ENCODE measurements around the gene IRF9. TPM values are rescaled to one million over a fixed set of nuclear protein-coding genes. Genes with fewer than 3 reads are reported as not detected.

The IRF9 gene
- total and polyA plus RNA-seq, 5 experiments from 2014 or later, result 46.6 to 116 (median 68.6) TPM

- POLR2A ChIA-PET, result interaction anchor here (0.9 to 1.7 kb wide), 5 partner anchors 10 to 41 kb away, joined by 3 to 7 read pairs (median 3); partner anchors contain the start of genes DCAF11, IRF9, NRL and PSME1
- H3K9me3 Mint-ChIP-seq, result no peaks in the 10 kb centered on the region
- H3K27me3 Mint-ChIP-seq, result no peaks in the 10 kb centered on the region
- peak overlapping the region in 2 of 10 donors; percentile 14 to 41 for H3K27ac Mint-ChIP-seq
- H3K36me3 Mint-ChIP-seq, result peaks cover 0 to 59% (median 19%) of the 10 kb centered on the region in 3 donors
- peaks cover 9 to 44% (median 39%) of the 10 kb centered on the region in 4 donors for H3K4me1 Mint-ChIP-seq
- DNase-seq (no peak), ATAC-seq (no peak)
- H3K4me3 Mint-ChIP-seq, result no peak overlapping the region
These were observed 10.1 kb upstream of the IRF9 start for GRCh38 chr14:24150993-24151392.

- Mint-ChIP-seq H3K27ac (peak overlapping the region in 2 of 10 donors; percentile 8 to 74), H3K4me1 (peaks cover 9 to 39% (median 34%) of the 10 kb centered on the region in 4 donors), H3K36me3 (peaks cover 0 to 62% (median 19%) of the 10 kb centered on the region in 3 donors), H3K27me3 (no peaks in the 10 kb centered on the region), H3K9me3 (no peaks in the 10 kb centered on the region), H3K4me3 (no peak overlapping the region)
- DNase-seq (no peak), ATAC-seq (no peak)
- POLR2A ChIA-PET, result interaction anchor here (1.2 to 1.7 kb wide), 2 partner anchors 16 to 38 kb away, joined by 3 to 7 read pairs; partner anchors contain the start of gene PSME1
These were observed 9.5 kb upstream of the IRF9 start for GRCh38 chr14:24151404-24152080.

GRCh38 chr14:24155100-24155499 lies 6.0 kb upstream of the IRF9 start:
- Mint-ChIP-seq H3K9me3 (no peaks in the 10 kb centered on the region), H3K27me3 (no peaks in the 10 kb centered on the region), H3K36me3 (peaks cover 4 to 80% (median 27%) of the 10 kb centered on the region in 3 donors), H3K4me3 (no peak overlapping the region), H3K27ac (peak overlapping the region in 7 of 10 donors; percentile 9 to 77 (median 25)), H3K4me1 (peaks cover 6 to 24% (median 12%) of the 10 kb centered on the region in 4 donors)
- POLR2A ChIA-PET, result interaction anchor here (0.5 to 3.0 kb wide), 6 partner anchors 8 to 58 kb away, joined by 3 to 14 read pairs (median 4); partner anchors contain the start of genes DCAF11, NRL, PSME2 and RNF31
- no peak for ATAC-seq
- peak in 1 of 10 donors; percentile 57 for DNase-seq

- peak overlapping the region in 8 of 10 donors; percentile 0 to 95 (median 54) for H3K27ac Mint-ChIP-seq
These were observed 4.2 kb upstream of the IRF9 start for GRCh38 chr14:24156840-24157239.

GRCh38 chr14:24157331-24157730 lies 3.7 kb upstream of the IRF9 start:
- POLR2A ChIA-PET, result interaction anchor here (0.9 to 3.0 kb wide), 3 partner anchors 10 to 43 kb away, joined by 3 to 14 read pairs (median 3); partner anchors contain the start of genes DCAF11, NRL, PSME2 and RNF31
- Mint-ChIP-seq H3K27me3 (peaks cover 0 to 2% (median 0%) of the 10 kb centered on the region in 5 donors), H3K4me3 (no peak overlapping the region), H3K27ac (peak overlapping the region in 7 of 10 donors; percentile 21 to 95 (median 64)), H3K4me1 (peaks cover 12 to 38% (median 23%) of the 10 kb centered on the region in 4 donors), H3K9me3 (no peaks in the 10 kb centered on the region), H3K36me3 (peaks cover 4 to 70% (median 20%) of the 10 kb centered on the region in 3 donors)
- DNase-seq (no peak), ATAC-seq (no peak)

More at GRCh38 chr14:24156840-24157239, 4.2 kb upstream of the IRF9 start:
- Mint-ChIP-seq H3K4me1 (peaks cover 8 to 35% (median 19%) of the 10 kb centered on the region in 4 donors), H3K9me3 (no peaks in the 10 kb centered on the region), H3K27me3 (peaks cover 0 to 2% (median 0%) of the 10 kb centered on the region in 5 donors), H3K36me3 (peaks cover 4 to 69% (median 20%) of the 10 kb centered on the region in 3 donors), H3K4me3 (no peak overlapping the region)
- no peak for ATAC-seq
- no peak for DNase-seq
- POLR2A ChIA-PET, result interaction anchor here (0.9 to 3.0 kb wide), 3 partner anchors 9 to 42 kb away, joined by 3 to 14 read pairs (median 3); partner anchors contain the start of genes DCAF11, NRL, PSME2 and RNF31

GRCh38 chr14:24159777-24160498 lies 1.1 kb upstream of the IRF9 start:
- Mint-ChIP-seq H3K9me3 (no peaks in the 10 kb centered on the region), H3K4me3 (peak overlapping the region in 6 of 10 donors; percentile 8 to 46 (median 22)), H3K27ac (peak overlapping the region; percentile 88 to 100 (median 99)), H3K4me1 (peaks cover 26 to 58% (median 48%) of the 10 kb centered on the region in 4 donors), H3K36me3 (peaks cover 4 to 76% (median 33%) of the 10 kb centered on the region in 3 donors), H3K27me3 (peaks cover 0 to 2% (median 0%) of the 10 kb centered on the region in 5 donors)
- POLR2A ChIA-PET, result interaction anchor here (0.5 to 4.4 kb wide), 16 partner anchors 11 to 113 kb away, joined by 3 to 55 read pairs (median 11); partner anchors contain the start of genes CHMP4A, DCAF11, EMC9 and IPO4
- peak in 1 of 10 donors; percentile 43 for DNase-seq
- no peak for ATAC-seq

- H3K4me1 Mint-ChIP-seq, result peaks cover 27 to 63% (median 52%) of the 10 kb centered on the region in 4 donors
- H3K27ac Mint-ChIP-seq, result peak overlapping the region; percentile 92 to 100 (median 99)
- POLR2A ChIA-PET, result interaction anchor here (0.5 to 4.4 kb wide), 21 partner anchors 10 to 176 kb away, joined by 3 to 55 read pairs (median 8); partner anchors contain the start of genes CHMP4A, DCAF11, EMC9 and IPO4
- H3K4me3 Mint-ChIP-seq, result peak overlapping the region in 9 of 10 donors; percentile 8 to 98 (median 46)
- DNase-seq (no peak), ATAC-seq (no peak)
- H3K36me3 Mint-ChIP-seq, result peaks cover 4 to 76% (median 33%) of the 10 kb centered on the region in 3 donors
- H3K9me3 Mint-ChIP-seq, result no peaks in the 10 kb centered on the region
- peaks cover 0 to 2% (median 0%) of the 10 kb centered on the region in 5 donors for H3K27me3 Mint-ChIP-seq
These were observed 591 bp upstream of the IRF9 start for GRCh38 chr14:24160499-24160849.

- Mint-ChIP-seq H3K36me3 (peaks cover 0 to 78% (median 23%) of the 10 kb centered on the region in 3 donors), H3K4me1 (peaks cover 24 to 67% (median 56%) of the 10 kb centered on the region in 4 donors), H3K4me3 (peak overlapping the region; percentile 95 to 100 (median 98)), H3K27me3 (peaks cover 0 to 2% (median 0%) of the 10 kb centered on the region in 5 donors), H3K9me3 (no peaks in the 10 kb centered on the region), H3K27ac (peak overlapping the region; percentile 92 to 100 (median 99))
- POLR2A ChIA-PET, result interaction anchor here (0.7 to 4.4 kb wide), 19 partner anchors 9 to 1067 kb away, joined by 3 to 55 read pairs (median 8); partner anchors contain the start of genes C14orf119, CHMP4A, CPNE6 and DCAF11
- no peak for ATAC-seq
- no peak for DNase-seq
These were observed 1.0 kb downstream of the IRF9 start for GRCh38 chr14:24162093-24162492.

GRCh38 chr14:24164518-24164991 lies 3.5 kb downstream of the IRF9 start:
- ATAC-seq (no peak), DNase-seq (peak in 1 of 10 donors; percentile 53)
- Mint-ChIP-seq H3K4me1 (peaks cover 28 to 74% (median 66%) of the 10 kb centered on the region in 4 donors), H3K4me3 (peak overlapping the region in 9 of 10 donors; percentile 4 to 96 (median 58)), H3K27me3 (peaks cover 0 to 2% (median 0%) of the 10 kb centered on the region in 5 donors), H3K36me3 (peaks cover 0 to 78% (median 24%) of the 10 kb centered on the region in 3 donors), H3K27ac (peak overlapping the region; percentile 39 to 100 (median 76)), H3K9me3 (no peaks in the 10 kb centered on the region)
- POLR2A ChIA-PET, result interaction anchor here (1.2 to 1.7 kb wide), 3 partner anchors 17 to 31 kb away, joined by 3 to 5 read pairs (median 4); partner anchors contain the start of genes RNF31 and TM9SF1

- peaks cover 27 to 67% (median 60%) of the 10 kb centered on the region in 4 donors for H3K4me1 Mint-ChIP-seq
- H3K4me3 Mint-ChIP-seq, result peak overlapping the region in 1 of 10 donors; percentile 14
These were observed 4.7 kb downstream of the IRF9 start for GRCh38 chr14:24165785-24166184.

GRCh38 chr14:24167469-24168114 lies 6.5 kb downstream of the IRF9 start:
- Mint-ChIP-seq H3K27me3 (no peaks in the 10 kb centered on the region), H3K4me1 (peaks cover 22 to 65% (median 56%) of the 10 kb centered on the region in 4 donors), H3K36me3 (peaks cover 0 to 70% (median 26%) of the 10 kb centered on the region in 3 donors), H3K4me3 (no peak overlapping the region), H3K9me3 (no peaks in the 10 kb centered on the region), H3K27ac (peak overlapping the region in 5 of 10 donors; percentile 43 to 82 (median 53))
- POLR2A ChIA-PET, result interaction anchor here (0.6 kb wide), 1 partner anchor 21 kb away, joined by 3 read pairs; the partner anchor contains the start of gene IPO4
- DNase-seq (no peak), ATAC-seq (no peak)

More at GRCh38 chr14:24165785-24166184, 4.7 kb downstream of the IRF9 start:
- POLR2A ChIA-PET, result interaction anchor here (1.2 kb wide), 1 partner anchor 18 kb away, joined by 3 read pairs; no protein-coding TSS in a partner anchor
- Mint-ChIP-seq H3K9me3 (no peaks in the 10 kb centered on the region), H3K27me3 (peaks cover 0 to 2% (median 0%) of the 10 kb centered on the region in 5 donors), H3K36me3 (peaks cover 0 to 74% (median 23%) of the 10 kb centered on the region in 3 donors), H3K27ac (peak overlapping the region in 8 of 10 donors; percentile 11 to 100 (median 52))
- ATAC-seq (no peak), DNase-seq (peak in 1 of 10 donors; percentile 51)
